ENCODE data around the gene AKIRIN2. TPM values are rescaled to one million over a fixed set of nuclear protein-coding genes. Genes with fewer than 3 reads are reported as not detected.

Gene AKIRIN2
- total and polyA plus RNA-seq, 2 of the 13 experiments (the other 11 are each of a cell fraction or from before 2014, with no cell fraction given) = 15.6 to 23.4 TPM

- in situ Hi-C loops (cut with HindIII; ENCODE audit: extremely low pct_ligation_motif_present, low pct_unique_long_range_greater_than_20kb) (no loop called here), intact Hi-C loops (cut with micrococcal nuclease; ENCODE audit: unreplicated experiment) (no loop called here)
- H3K4me1 ChIP-seq (ENCODE audit: insufficient read depth, low read length) = peaks cover 91% of the 10 kb centered on the region
- ChIA-PET CTCF (ENCODE audit: low intra/inter-chr PET ratio, low total read pairs) (no interaction called here), POLR2A (interaction anchor here (0.5 to 0.9 kb wide), 2 partner anchors 8 to 10 kb away, joined by 3 to 5 read pairs; partner anchors contain the start of gene AKIRIN2)
- H3K9me3 ChIP-seq (ENCODE audit: low read length) = no peaks in the 10 kb centered on the region
- H3K79me2 ChIP-seq (ENCODE audit: insufficient read depth, low read length) = peaks cover 94% of the 10 kb centered on the region
- H3K36me3 ChIP-seq (replicated peaks in 1 of 2; ENCODE audit: control insufficient read depth in 1 of 2, insufficient read depth in 2 of 2, low read length in 2 of 2) = peaks cover 1 to 14% of the 10 kb centered on the region in 2 experiments; a peak in 3 of 5 replicates
- no peak overlapping the region for H3K27ac ChIP-seq (ENCODE audit: extremely low read length, insufficient read depth, low read length)
- no peak overlapping the region for H2AFZ ChIP-seq (ENCODE audit: low read length)
- H3K9ac ChIP-seq (ENCODE audit: insufficient read depth, low read depth, low read length) = no peak overlapping the region
- FAIRE-seq (no peak), DNase-seq (ENCODE audit: low spot score) (no peak), ATAC-seq (no peak)
- BruUV-seq (replicated peaks) = no TSS peak
- H3K4me3 ChIP-seq (replicated peaks in 1 of 3; ENCODE audit: insufficient read depth in 1 of 3, low read depth in 2 of 3, low read length in 3 of 3) = no peak overlapping the region
- 78% methylated on average over 2 of the region's 2 CpGs for WGBS (ENCODE audit: low lambda C conversion rate)
- no peaks in the 10 kb centered on the region for H3K27me3 ChIP-seq (ENCODE audit: control insufficient read depth in 1 of 2, insufficient read depth in 2 of 2, low read length in 2 of 2)
- H4K20me1 ChIP-seq (ENCODE audit: insufficient read depth, low read length) = peaks cover 49% of the 10 kb centered on the region
- no peak overlapping the region for H3K4me2 ChIP-seq (ENCODE audit: low read depth, low read length)
- TF ChIP-seq CERS6 (CRISPR knock-in tag; IDR thresholded peaks at IDR 0.05) = no peak
- TF ChIP-seq RNF2 (conservative IDR thresholded peaks at IDR 0.05; ENCODE audit: low read depth) = no peak
- TF ChIP-seq ZNF143 (CRISPR knock-in tag; IDR thresholded peaks at IDR 0.05) = no peak
- TF ChIP-seq ZNF275 (CRISPR knock-in tag; IDR thresholded peaks at IDR 0.05; ENCODE audit: borderline replicate concordance) = no peak
- TF ChIP-seq MXD1 (CRISPR knock-in tag; IDR thresholded peaks at IDR 0.05) = no peak
- TF ChIP-seq PHF20 (CRISPR knock-in tag; IDR thresholded peaks at IDR 0.05) = no peak
- no peak for TF ChIP-seq ZNF543 (CRISPR knock-in tag; IDR thresholded peaks at IDR 0.05)
- no peak for TF ChIP-seq MXD3 (CRISPR knock-in tag; IDR thresholded peaks at IDR 0.05)
- TF ChIP-seq CREBL2 (CRISPR knock-in tag; IDR thresholded peaks at IDR 0.05; ENCODE audit: borderline replicate concordance) = no peak
- TF ChIP-seq ZBTB14 (CRISPR knock-in tag; IDR thresholded peaks at IDR 0.05) = no peak
- no peak for TF ChIP-seq RORA (CRISPR knock-in tag; IDR thresholded peaks at IDR 0.05)
- no peak for TF ChIP-seq TRIM22 (IDR thresholded peaks at IDR 0.05)
- no peak for TF ChIP-seq NR0B2 (CRISPR knock-in tag; IDR thresholded peaks at IDR 0.05)
- no peak for TF ChIP-seq GZF1 (CRISPR knock-in tag; IDR thresholded peaks at IDR 0.05)
These were observed 9.9 kb downstream of the AKIRIN2 start for GRCh38 chr6:87692086-87692485.
